Pancreas (tissue), 10 donors: ENCODE data around the gene SMIM41. TPM values are rescaled to one million over a fixed set of nuclear protein-coding genes. Genes with fewer than 3 reads are reported as not detected.

ENCODE experiments used
- ATAC-seq, 4 donors: fragments of 200-7000 bp; cut with Tn5 transposase; one replicate each; pipeline versions ENCODE4 v1.8.0 to v1.9.1; 2020; ENCODE audit warnings: mild to moderate bottlenecking in 4 of 4, moderate library complexity in 4 of 4
- DNase-seq, 6 donors: peaks; one replicate each; pipeline ENCODE4 v3.0.0-alpha.2; 2020
- FAIRE-seq: peaks from 2 replicates; lab custom pipeline; 2012; peaks lifted over from hg19 to GRCh38; lab: Jason Lieb, UNC
- H3K27ac ChIP-seq, 4 donors: fragments of 200-600 bp; sonication (generic); 1 replicate in 3 of 4; 2 replicates in 1 of 4; pipeline versions ENCODE4 v1.5.0 to v1.8.0; 2020
- H3K27me3 ChIP-seq, 4 donors: fragments of 200-600 bp; one replicate each; pipeline ENCODE4 v1.8.0; 2021
- H3K36me3 ChIP-seq, 3 donors: fragments of 200-600 bp; sonication (generic) in 1 of 3; one replicate each; pipeline versions ENCODE4 v1.5.0 to v1.8.0; 2020 to 2021
- H3K4me1 ChIP-seq, 3 donors: fragments of 200-600 bp; one replicate each; pipeline ENCODE4 v1.8.0; 2021
- H3K4me3 ChIP-seq, 4 donors: fragments of 200-600 bp; sonication (generic) in 2 of 4; one replicate each; pipeline versions ENCODE4 v1.5.0 to v1.8.0; 2020 to 2021
- H3K9me3 ChIP-seq, 4 donors: fragments of 200-600 bp; one replicate each; pipeline ENCODE4 v1.8.0; 2021
- CTCF ChIP-seq, 4 donors: fragments of 200-600 bp; sonication (generic) in 3 of 4; IDR thresholded peaks; one replicate each; pipeline versions ENCODE4 v1.5.0 to v1.8.0; 2021; ENCODE audit warnings: antibody characterized with exemption in 4 of 4
- WGBS, 2 donors: extraction: QIAGEN DNeasy Blood & Tissue Kit; methylation state at CpG; one replicate each; pipeline ENCODE4 v1.1.7; 2013; 5-methylcytosine and 5-hydroxymethylcytosine counted together
- intact Hi-C, 3 donors: fragments of 100-400 bp; cut with DNase I; formaldehyde crosslinking; loops; one replicate each; pipeline versions ENCODE4 v1.11.1 to v1.14.2; 2022
- polyA plus RNA-seq, 2 donors: library from polyadenylated mRNA; stranded (reverse); fragments of 200-250 nt; gene quantifications; one replicate each; pipeline ENCODE4 v1.2.3, GENCODE V29; 2013
- total RNA-seq, 6 donors: library from RNA; stranded (reverse); fragmentation: NEBNext Ultra II Directional in 4 of 6; extraction: Animal tissue kit (Norgen Biotek cat#: 25700) in 4 of 6; gene quantifications; one replicate each; pipeline versions ENCODE4 v1.2.1 to v1.2.4, GENCODE V29; 2021 to 2023
- donor health status: healthy with polysubstance abuse.
- donor health status: DM: no; HTN: no; CAD: no; lungs with moderate emphysema.
- donor health status: DM: no; HTN: no; CAD: no.
- donor health status: control.
- donor health status: control.
- donor health status: Bipolar disorder and iron deficiency.
- donor health status: DM: yes; HTN: yes; CAD: no.
- donor health status: DM: no; HTN: no; CAD: no.
- donor health status: DM: no; HTN: no; CAD: no.
- donor health status: DM: yes; HTN: yes; CAD: no.

The SMIM41 gene
- total and polyA plus RNA-seq, 8 donors, result 0.09 to 0.20 (median 0.19) TPM; not detected in 5

- intact Hi-C loops, result loop anchor here in 1 of 3 donors (5.0 kb wide), 1 partner anchor 62 kb away; no protein-coding TSS in a partner anchor
- FAIRE-seq, result no peak
- WGBS, 2 donors, result 76 to 79% methylated on average over 11 of the region's 11 CpGs
- Histone ChIP-seq H3K4me1 (peaks cover 0 to 13% (median 4%) of the 10 kb centered on the region in 3 donors), H3K36me3 (no peaks in the 10 kb centered on the region), H3K27me3 (no peaks in the 10 kb centered on the region), H3K27ac (no peak overlapping the region), H3K9me3 (no peaks in the 10 kb centered on the region), H3K4me3 (no peak overlapping the region)
- no peak for TF ChIP-seq CTCF (IDR thresholded peaks at IDR 0.05)
- no peak for ATAC-seq
- DNase-seq, result no peak
These were observed 10.0 kb downstream of the SMIM41 start for GRCh38 chr12:52089491-52089890.

GRCh38 chr12:52090291-52090690, 10.8 kb downstream of the SMIM41 start:
- no peaks in the 10 kb centered on the region for H3K9me3 ChIP-seq
- WGBS, 2 donors, result 78 to 83% methylated on average over 10 of the region's 10 CpGs
- no peak overlapping the region for H3K4me3 ChIP-seq
- no peak for TF ChIP-seq CTCF (IDR thresholded peaks at IDR 0.05)
- intact Hi-C loops, result no loop called here
- H3K27ac ChIP-seq, result no peak overlapping the region
- FAIRE-seq (no peak), DNase-seq (no peak), ATAC-seq (no peak)
- H3K27me3 ChIP-seq, result no peaks in the 10 kb centered on the region
- no peaks in the 10 kb centered on the region for H3K36me3 ChIP-seq
- H3K4me1 ChIP-seq, result peaks cover 0 to 13% (median 4%) of the 10 kb centered on the region in 3 donors

- no peak for FAIRE-seq
- intact Hi-C loops, result no loop called here
- TF ChIP-seq CTCF (IDR thresholded peaks at IDR 0.05), result no peak
- no peak overlapping the region for H3K27ac ChIP-seq
- DNase-seq, result no peak
- no peaks in the 10 kb centered on the region for H3K36me3 ChIP-seq
- H3K4me3 ChIP-seq, result no peak overlapping the region
- H3K27me3 ChIP-seq, result no peaks in the 10 kb centered on the region
- peaks cover 0 to 13% (median 4%) of the 10 kb centered on the region in 3 donors for H3K4me1 ChIP-seq
- H3K9me3 ChIP-seq, result no peaks in the 10 kb centered on the region
- 28 to 30% methylated on average over 3 of the region's 3 CpGs for WGBS, 2 donors
- ATAC-seq, result no peak
These were observed 11.6 kb downstream of the SMIM41 start for GRCh38 chr12:52091061-52091460.

- H3K9me3 ChIP-seq, result no peaks in the 10 kb centered on the region
- H3K27me3 ChIP-seq, result no peaks in the 10 kb centered on the region
- H3K36me3 ChIP-seq, result no peaks in the 10 kb centered on the region
- no peak overlapping the region for H3K4me3 ChIP-seq
- FAIRE-seq, result no peak
- no peak for TF ChIP-seq CTCF (IDR thresholded peaks at IDR 0.05)
- no peak for ATAC-seq
- peaks cover 0 to 13% (median 4%) of the 10 kb centered on the region in 3 donors for H3K4me1 ChIP-seq
- WGBS, 2 donors, result 51 to 59% methylated on average over 8 of the region's 8 CpGs
- H3K27ac ChIP-seq, result no peak overlapping the region
- intact Hi-C loops, result no loop called here
- DNase-seq, result no peak
These were observed 12.4 kb downstream of the SMIM41 start for GRCh38 chr12:52091869-52092268.

- TF ChIP-seq CTCF (IDR thresholded peaks at IDR 0.05), result no peak
- Histone ChIP-seq H3K9me3 (no peaks in the 10 kb centered on the region), H3K36me3 (no peaks in the 10 kb centered on the region), H3K4me1 (peaks cover 0 to 13% (median 4%) of the 10 kb centered on the region in 3 donors), H3K27me3 (no peaks in the 10 kb centered on the region), H3K4me3 (no peak overlapping the region), H3K27ac (peak overlapping the region in 3 of 4 donors; percentile 23 to 65 (median 29))
- intact Hi-C loops, result no loop called here
- DNase-seq (peak; percentile 46 to 75 (median 58)), FAIRE-seq (no peak), ATAC-seq (peak; percentile 85 to 95 (median 92))
- WGBS, 2 donors, result 11 to 15% methylated on average over 7 of the region's 7 CpGs
These were observed 13.8 kb downstream of the SMIM41 start for GRCh38 chr12:52093346-52093745.
